NCI-H1417 treated with DMSO at 0.1 percent for 48 hours (cell line): ENCODE measurements around the gene ERCC4.

Experiments
- DNase-seq: peaks from one replicate; lab custom pipeline; 2025; lab: John Stamatoyannopoulos, UW

Gene ERCC4

GRCh38 chr16:13911306-13911705 is 8.6 kb upstream of the ERCC4 start:
- no peak for DNase-seq

DNA sequence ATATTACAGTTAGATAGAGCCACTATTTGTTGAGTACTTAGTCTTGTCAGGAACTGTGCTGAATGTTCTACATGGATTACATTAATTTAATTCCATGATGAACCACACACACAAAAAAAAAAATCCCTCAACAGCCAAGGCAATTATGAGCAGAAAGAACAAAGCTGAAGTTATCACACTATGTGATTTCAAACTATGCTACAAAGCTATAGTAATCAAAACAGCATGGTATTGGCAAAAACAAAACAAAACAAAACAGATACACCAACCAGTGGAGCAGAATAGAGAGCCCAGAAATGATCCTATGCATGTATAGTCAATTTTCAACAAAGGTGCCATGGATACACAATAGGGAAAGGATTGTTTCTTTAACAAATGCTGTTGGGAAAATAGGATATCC is 8.1 kb upstream of the ERCC4 start:
- DNase-seq = no peak

GRCh38 chr16:13912891-13913290 is 7.1 kb upstream of the ERCC4 start:
- no peak for DNase-seq

DNA sequence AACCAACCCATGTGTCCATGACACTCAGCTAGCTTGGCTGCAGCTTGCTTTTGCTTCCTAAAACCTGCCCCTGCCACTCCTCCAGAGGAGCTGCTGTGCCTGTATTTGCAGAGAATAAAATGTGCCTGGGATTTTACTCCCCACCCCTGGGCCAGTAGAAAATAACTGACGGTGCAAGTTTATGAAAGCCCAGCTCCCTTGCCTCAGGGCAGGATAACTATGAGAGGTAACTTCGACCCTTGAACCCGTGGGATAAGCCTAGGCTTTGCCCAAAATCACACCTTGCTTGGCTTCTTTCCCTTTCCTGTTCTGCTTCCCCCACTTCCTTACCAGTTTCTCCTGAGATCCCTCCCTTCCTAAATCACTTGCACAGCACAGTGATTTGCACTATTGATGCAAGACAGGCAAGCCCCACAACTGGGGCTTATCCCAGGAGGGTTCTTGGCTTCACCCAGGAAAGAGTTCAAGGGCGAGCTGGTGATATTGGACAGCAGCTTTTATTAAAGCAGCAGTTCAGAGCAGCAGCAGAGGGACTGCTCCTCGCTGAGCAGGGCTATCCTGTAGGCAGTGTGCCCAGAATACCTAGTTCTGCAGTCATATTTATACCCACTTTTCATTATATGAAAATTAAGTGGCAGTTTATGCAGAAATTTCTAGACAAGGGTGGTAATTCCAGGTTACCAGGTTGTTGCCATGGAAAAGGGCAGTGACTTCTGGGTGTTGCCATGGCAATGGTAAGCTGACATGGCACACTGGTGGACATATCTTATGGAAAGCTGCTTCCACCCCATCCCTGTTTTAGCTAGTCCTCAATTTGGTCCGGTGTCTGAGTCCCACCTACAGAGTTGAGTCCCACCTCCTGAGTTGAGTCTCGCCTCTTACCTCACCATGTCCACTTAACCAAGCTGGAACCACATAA is 6.3 kb upstream of the ERCC4 start:
- no peak for DNase-seq

GRCh38 chr16:13915033-13915635 is 4.8 kb upstream of the ERCC4 start:
- DNase-seq = no peak

DNA sequence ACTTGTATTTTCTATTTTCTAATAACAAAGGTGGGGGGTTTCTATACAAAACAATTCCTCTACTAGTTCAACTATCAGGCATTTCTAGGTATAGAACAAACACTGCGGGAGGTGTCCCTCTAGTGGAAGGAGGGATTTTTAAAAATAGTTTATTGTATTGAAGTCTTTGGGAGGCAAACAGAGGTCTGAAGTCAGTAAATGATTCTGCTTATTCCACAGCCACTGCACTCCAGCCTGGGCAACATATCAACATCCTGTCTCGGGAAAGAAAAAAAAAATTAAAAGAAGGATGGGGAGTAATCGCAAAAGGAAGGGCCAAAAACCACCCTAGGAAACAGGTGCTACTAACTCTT is 648 bp upstream of the ERCC4 start:
- DNase-seq = peak; percentile 12

DNA sequence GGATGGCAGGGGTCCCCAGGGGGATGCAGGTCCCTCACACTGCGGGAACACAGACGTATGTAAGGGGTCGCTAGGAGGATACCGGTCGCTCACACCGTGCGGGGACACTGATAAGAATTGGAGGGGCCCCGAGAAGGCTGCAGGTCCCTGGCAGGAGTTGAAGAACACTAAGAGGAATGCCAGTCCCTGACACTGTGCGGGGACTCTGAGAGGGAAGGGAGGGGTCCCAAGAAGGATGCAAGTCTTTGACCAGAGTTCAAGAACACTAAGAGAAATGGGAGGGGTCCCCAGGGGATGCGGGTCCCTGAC is 510 bp downstream of the ERCC4 start:
- DNase-seq = no peak

GRCh38 chr16:13921328-13921727 is 1.4 kb downstream of the ERCC4 start:
- DNase-seq = no peak

DNA sequence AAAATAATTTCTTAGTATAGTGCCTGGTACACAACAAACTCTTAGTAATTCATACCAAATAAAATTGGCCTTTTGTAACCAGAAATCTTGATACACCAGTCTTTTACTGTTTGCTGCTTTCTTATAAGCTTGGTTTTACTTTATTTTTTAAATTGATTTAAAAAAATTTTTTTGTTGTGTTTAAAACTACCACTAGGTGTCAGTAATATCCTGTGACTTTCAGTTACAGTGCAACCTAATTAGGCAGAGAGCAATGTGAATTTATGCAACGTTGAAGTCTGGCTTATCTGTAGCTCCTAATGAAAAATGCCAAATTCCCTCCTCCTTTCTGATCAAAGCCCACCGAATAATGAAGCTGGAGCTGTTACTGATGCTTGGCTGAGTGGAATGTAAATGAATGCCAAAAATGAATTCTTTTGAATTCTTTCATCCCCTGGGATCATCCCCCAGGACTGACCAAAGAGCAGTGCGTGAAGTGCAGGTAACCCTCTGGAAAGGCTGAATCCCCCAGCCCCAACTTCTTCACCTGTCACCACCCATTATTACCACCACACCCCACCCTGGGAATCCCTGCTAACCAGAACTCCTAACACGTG is 3.8 kb downstream of the ERCC4 start:
- peak; percentile 22 for DNase-seq

- peak; percentile 3 for DNase-seq
Observed at GRCh38 chr16:13926464-13926863, 6.5 kb downstream of the ERCC4 start.

- DNase-seq = no peak
Observed at GRCh38 chr16:13926891-13927290, 6.9 kb downstream of the ERCC4 start.

GRCh38 chr16:13928646-13929045 is 8.7 kb downstream of the ERCC4 start:
- DNase-seq = no peak

- no peak for DNase-seq
Observed at GRCh38 chr16:13931845-13932244, 11.9 kb downstream of the ERCC4 start.

- no peak for DNase-seq
Observed at GRCh38 chr16:13935408-13935807, 15.5 kb downstream of the ERCC4 start.

- no peak for DNase-seq
Observed at GRCh38 chr16:13936155-13936554, 16.2 kb downstream of the ERCC4 start.

- DNase-seq = no peak
Observed at GRCh38 chr16:13936596-13937081, 16.7 kb downstream of the ERCC4 start.

DNA sequence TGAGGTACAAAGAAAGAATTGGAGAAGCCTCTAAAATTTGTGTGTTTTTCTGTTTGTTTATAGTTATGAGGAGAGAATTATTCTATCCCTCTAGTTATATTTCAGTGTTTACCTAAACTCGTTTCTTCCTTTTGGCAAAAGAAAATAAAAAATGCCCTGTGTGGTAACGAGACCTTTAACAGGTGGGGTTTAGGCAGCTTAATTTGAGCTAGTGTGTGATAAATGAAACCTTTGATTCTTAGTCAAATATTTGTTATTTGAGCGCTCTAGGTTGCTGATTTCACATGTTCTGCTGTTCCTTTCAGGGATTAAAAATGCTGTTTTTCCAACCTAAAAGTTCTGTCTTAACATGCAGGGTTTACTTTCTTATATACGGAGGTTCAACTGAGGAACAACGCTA is 17.5 kb downstream of the ERCC4 start:
- DNase-seq = no peak

DNA sequence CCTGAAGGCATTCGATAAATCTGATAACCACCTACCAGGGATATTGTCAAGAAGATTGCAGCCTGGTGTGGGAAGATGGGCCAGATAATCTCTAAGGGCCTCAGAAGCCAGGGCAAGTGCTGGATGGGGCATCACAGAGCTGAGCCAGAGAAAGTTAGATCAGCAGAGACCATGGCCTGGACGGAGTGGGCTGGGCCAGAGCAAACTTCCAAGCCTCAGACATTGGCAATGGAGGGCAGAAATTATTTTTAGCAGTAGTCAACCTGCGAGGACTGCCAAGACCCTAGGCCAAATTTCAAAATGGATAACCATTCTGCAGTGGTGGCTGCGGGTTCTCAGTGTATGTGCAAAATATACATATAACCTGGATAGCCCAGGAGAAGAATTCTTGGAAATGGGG is 18.5 kb downstream of the ERCC4 start:
- DNase-seq = no peak

DNA sequence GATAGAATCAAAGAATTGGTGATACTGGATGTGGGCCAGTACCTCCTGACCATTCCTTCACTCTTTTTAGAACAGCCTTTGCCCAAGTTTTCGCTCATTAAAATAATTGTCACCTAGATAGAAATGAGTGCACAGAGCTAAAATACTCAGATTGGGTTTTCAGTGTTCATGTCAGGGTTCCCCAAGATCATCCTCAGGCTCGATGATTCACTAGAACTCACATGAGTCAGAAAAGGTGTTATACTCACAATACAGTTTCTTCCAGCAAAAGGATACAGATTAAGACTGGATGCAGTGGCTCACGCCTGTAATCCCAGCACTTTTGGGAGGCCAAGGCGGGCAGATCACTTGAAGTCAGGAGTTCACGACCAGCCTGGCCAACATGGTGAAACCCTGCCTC is 19.9 kb downstream of the ERCC4 start:
- no peak for DNase-seq

- DNase-seq = no peak
Observed at GRCh38 chr16:13940397-13940933, 20.5 kb downstream of the ERCC4 start.

GRCh38 chr16:13944816-13945215 is 24.9 kb downstream of the ERCC4 start:
- DNase-seq = no peak

GRCh38 chr16:13945744-13946485 is 26.0 kb downstream of the ERCC4 start:
- DNase-seq = no peak
